Epithelial cell of proximal tubule (primary cell): ENCODE results near the gene ALDH3B1. TPM values are rescaled to one million over a fixed set of nuclear protein-coding genes. Genes with fewer than 3 reads are reported as not detected.

Source experiments
- DNase-seq: peaks from one replicate; pipeline ENCODE4 v3.0.0-alpha.2; 2011; ENCODE audit warnings: low read depth
- H3K4me3 ChIP-seq: 2 replicates; pipeline ENCODE4 v1.5.1; 2011; ENCODE audit warnings: low read depth, mild to moderate bottlenecking, low read length
- CTCF ChIP-seq: conservative IDR thresholded peaks from 2 replicates; pipeline ENCODE4 v1.5.1; 2012; ENCODE audit warnings: low read depth, mild to moderate bottlenecking, low read length
- total RNA-seq: library from RNA; depleted of rRNA; stranded (reverse); fragments of >200 nt; gene quantifications from 2 replicates; pipeline ENCODE4 v1.2.3, GENCODE V29; 2015

ALDH3B1 gene
- total RNA-seq, 1 donor from 2014 or later = 3.9 TPM

- no peak overlapping the region for H3K4me3 ChIP-seq
- DNase-seq = no peak
- TF ChIP-seq CTCF = no peak
Measured at GRCh38 chr11:68049509-68050370, 39.6 kb downstream of the ALDH3B1 start.

- no peak for DNase-seq
- no peak for TF ChIP-seq CTCF
- H3K4me3 ChIP-seq = no peak overlapping the region
Measured at GRCh38 chr11:68050371-68050841, 40.3 kb downstream of the ALDH3B1 start.

DNA sequence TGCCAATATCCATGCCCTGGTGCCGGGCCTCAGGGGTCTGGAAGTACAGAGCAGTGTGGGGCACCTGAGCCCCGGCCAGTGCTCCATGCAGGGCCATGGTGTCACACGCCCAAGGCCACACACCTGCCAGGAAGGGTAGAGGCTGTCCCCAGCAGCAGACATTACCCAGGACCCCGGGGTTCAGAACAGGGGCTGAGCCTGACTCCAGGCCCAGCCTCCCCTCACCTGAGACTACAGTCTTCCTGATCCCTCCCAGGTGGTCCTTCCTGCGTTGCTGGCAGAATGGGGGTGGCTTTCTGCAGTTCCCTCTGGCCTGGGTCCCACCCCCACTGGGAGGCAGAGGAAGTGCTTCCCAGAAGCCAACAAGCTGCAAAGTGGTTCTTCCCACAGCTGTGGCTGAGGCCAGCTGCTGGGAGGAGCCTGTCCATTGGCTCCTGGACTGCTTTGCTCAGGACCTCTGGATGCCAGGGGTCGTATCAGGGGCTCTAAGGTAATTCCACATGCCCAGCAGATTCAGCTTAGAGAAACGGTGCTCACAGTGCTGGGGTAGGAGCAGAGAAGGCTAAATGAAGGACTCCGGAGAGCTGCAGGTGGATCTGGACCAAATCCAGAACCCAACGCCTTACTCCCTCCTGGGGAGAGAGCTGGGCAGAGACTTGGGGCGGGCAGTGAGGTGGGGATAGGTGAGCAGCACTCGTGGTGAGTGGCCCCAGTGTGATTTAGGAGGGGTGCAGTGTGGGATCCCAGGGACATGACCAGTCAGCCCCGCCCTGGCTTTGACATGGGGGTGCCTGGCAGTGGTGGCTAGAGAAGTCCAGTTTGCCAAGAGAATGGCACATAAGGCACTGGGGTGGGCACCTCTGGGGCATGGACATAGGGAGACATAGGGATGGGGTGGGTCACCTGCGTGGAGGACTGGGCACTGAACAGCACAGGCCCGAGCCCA lies 41.3 kb downstream of the ALDH3B1 start:
- no peak overlapping the region for H3K4me3 ChIP-seq
- no peak for TF ChIP-seq CTCF
- DNase-seq = no peak

GRCh38 chr11:68052137-68052873 lies 42.2 kb downstream of the ALDH3B1 start:
- no peak overlapping the region for H3K4me3 ChIP-seq
- no peak for DNase-seq
- no peak for TF ChIP-seq CTCF

DNA sequence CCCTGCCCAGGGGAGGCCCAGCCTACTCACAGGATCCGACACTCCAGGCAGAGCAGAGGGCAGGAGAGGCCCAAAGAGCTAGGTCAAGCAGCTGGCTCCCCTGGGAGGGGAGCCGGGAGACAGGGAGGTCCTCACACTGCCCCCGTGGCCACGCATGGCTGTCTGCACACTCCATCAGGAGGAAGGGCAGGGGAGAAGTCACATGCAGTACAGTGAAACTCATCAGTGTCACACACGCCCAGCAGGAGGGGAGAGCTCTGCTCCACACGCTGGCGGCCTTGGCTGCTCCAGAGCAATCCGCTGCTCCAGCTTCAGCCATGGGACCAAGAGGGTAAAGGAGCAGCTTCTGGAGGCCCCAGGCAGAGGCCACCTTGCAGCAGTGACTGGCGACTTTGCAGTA lies 43.0 kb downstream of the ALDH3B1 start:
- TF ChIP-seq CTCF = no peak
- H3K4me3 ChIP-seq = no peak overlapping the region
- no peak for DNase-seq

DNA sequence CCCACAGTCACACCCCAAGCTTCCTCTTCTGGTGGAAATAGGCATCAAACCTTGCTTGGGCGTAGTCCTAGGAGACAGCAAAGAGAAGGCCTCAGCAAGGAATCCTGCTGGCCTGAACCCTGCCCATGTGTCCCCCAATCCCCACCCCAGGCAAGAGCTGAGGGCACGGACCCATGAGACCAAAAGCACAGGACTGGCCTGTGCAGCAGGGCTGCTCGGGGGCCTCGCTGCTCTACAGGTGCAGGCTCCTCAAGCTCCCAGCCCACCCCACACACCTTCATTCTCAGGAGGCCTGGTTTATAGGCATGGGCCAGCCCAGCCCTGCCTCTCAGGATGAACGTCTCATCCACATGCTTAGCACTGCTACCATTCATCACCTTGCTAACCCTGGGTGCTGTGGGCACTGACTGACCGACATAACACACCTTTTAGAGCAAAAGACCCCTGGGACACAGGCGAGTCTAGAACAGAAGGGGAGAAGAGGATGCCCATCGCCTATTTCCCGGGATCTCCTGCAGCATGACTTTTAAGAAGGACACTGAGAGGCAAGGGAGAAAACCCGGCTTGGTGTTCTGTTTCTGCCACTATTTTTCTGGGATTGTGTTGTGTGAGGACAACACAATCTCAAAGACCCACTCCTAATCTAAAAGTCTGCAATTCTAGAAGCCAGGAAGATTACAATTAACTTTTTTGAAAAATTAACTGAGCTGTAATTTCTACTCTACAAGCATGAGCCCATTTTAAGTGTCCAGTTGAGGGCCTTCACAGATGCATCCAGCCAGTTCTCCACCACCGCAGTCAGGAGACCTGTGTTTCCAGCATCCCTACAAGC lies 44.1 kb downstream of the ALDH3B1 start:
- TF ChIP-seq CTCF = no peak
- H3K4me3 ChIP-seq = no peak overlapping the region
- DNase-seq = no peak
